ENCODE measurements around the gene HS1BP3.

DNA sequence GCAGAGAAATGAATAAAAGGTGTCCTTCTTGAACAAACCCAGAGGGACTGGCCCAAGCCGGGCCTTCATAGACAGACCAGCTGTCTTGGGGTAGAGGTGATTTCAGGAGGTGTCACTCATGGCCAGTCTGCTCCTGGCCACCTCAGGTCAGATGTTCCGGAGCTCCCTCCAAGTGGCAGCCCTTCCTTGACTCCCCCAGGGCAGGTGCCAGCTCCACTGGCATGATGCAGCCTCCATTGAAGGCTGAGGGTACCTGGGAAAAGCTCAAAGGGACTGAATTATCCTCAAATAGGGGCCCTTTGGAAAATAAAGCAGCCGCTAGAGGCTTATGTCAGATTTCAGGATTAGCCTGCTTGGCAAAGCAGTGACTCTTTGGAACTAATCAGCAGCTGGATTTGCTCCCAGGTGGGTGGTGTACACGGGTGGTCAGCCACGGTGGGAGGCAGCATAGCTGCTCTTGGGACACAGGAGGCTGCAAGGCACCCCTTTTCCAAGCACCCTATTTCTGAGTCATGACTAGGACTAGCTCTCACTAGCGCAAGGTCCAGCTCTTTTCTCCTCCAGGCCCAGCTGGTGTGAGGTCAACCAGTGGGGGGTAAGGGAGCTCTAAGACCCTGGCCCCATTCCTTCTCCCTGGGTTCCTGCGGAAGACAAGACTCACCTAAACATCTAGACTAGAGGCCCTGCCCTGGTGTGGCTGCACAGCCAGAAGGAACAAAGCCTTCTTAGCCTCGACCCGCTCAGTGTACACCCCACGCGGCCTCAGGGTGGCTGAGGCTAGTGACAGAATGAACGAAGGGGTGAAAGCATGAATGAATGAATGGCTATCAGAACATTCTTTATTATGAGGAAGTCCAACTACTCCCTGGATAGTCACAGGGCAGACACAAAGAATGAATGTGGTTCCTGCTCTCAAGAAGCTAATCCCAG is 29.3 kb downstream of the HS1BP3 start:
- TF ChIP-seq, protein P1, sequence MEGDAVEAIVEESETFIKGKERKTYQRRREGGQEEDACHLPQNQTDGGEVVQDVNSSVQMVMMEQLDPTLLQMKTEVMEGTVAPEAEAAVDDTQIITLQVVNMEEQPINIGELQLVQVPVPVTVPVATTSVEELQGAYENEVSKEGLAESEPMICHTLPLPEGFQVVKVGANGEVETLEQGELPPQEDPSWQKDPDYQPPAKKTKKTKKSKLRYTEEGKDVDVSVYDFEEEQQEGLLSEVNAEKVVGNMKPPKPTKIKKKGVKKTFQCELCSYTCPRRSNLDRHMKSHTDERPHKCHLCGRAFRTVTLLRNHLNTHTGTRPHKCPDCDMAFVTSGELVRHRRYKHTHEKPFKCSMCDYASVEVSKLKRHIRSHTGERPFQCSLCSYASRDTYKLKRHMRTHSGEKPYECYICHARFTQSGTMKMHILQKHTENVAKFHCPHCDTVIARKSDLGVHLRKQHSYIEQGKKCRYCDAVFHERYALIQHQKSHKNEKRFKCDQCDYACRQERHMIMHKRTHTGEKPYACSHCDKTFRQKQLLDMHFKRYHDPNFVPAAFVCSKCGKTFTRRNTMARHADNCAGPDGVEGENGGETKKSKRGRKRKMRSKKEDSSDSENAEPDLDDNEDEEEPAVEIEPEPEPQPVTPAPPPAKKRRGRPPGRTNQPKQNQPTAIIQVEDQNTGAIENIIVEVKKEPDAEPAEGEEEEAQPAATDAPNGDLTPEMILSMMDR (IDR thresholded peaks at IDR 0.05 in 8 of 11, conservative IDR thresholded peaks at IDR 0.05 in 3 of 11), result no peak
- TF ChIP-seq POLR2A (IDR thresholded peaks at IDR 0.05), result no peak

Data from spleen (tissue), 7 donors.